ENCODE results near the gene MUC2. TPM values are rescaled to one million over a fixed set of nuclear protein-coding genes. Genes with fewer than 3 reads are reported as not detected.

MUC2 gene
- total RNA-seq, 1 donor from 2014 or later = not detected

DNA sequence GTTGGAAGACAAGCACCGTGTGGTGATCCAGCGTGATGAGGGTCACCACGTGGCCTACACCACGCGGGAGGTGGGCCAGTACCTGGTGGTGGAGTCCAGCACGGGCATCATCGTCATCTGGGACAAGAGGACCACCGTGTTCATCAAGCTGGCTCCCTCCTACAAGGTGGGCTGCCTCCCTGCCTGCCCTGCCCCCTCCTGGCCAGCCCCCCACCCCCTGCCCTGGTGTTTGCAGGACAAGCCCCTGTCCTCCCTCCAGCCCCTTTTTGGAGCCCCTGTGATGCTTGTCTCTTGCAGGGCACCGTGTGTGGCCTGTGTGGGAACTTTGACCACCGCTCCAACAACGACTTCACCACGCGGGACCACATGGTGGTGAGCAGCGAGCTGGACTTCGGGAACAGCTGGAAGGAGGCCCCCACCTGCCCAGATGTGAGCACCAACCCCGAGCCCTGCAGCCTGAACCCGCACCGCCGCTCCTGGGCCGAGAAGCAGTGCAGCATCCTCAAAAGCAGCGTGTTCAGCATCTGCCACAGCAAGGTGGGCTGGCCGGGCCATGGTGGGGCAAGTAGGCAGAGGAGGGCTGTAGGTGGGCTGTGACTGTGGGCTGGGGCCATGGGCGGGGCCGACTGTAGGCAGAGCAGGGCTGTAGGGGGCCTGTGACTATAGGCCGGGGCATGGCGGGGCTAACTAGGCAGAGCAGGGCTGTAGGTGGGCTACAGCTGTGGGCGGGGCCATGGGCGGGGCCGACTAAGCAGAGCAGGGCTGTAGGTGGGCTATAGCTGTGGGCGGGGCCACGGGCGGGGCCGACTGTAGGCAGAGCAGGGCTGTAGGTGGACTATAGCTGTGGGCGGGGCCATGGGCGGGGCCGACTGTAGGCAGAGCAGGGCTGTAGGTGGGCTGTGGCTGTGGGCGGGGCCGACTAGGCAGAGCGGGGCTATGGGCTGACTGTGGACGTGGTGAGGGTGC lies 13.6 kb downstream of the MUC2 start:
- Histone ChIP-seq H3K9me3 (ENCODE audit: insufficient read depth, low read depth, low read length) (peaks cover 9% of the 10 kb centered on the region), H3K27ac (ENCODE audit: low read depth, low read length) (no peak overlapping the region), H3K36me3 (ENCODE audit: insufficient read depth, low read length) (no peaks in the 10 kb centered on the region), H4K20me1 (ENCODE audit: insufficient read depth, low read length) (no peaks in the 10 kb centered on the region), H3K4me3 (ENCODE audit: insufficient read depth, low read depth, low read length) (no peak overlapping the region), H3K9ac (ENCODE audit: low read length) (no peak overlapping the region), H3K4me2 (ENCODE audit: low read length) (no peak overlapping the region), H3K27me3 (ENCODE audit: insufficient read depth, low read length) (no peaks in the 10 kb centered on the region), H3K4me1 (ENCODE audit: insufficient read depth, low read length) (no peaks in the 10 kb centered on the region), H2AFZ (ENCODE audit: low read depth, low read length) (no peak overlapping the region), H3K79me2 (ENCODE audit: insufficient read depth, low read length) (no peaks in the 10 kb centered on the region)
- FAIRE-seq (no peak), DNase-seq (ENCODE audit: low read depth) (no peak)
- Mint-ChIP-seq H3K4me1 (ENCODE audit: low read depth, unreplicated experiment) (no peaks in the 10 kb centered on the region), H3K36me3 (ENCODE audit: low read depth, unreplicated experiment) (no peaks in the 10 kb centered on the region), H3K27ac (ENCODE audit: unreplicated experiment) (no peak overlapping the region), H3K4me3 (ENCODE audit: unreplicated experiment) (no peak overlapping the region), H3K9me3 (ENCODE audit: unreplicated experiment) (no peaks in the 10 kb centered on the region), H3K27me3 (ENCODE audit: low read depth, unreplicated experiment) (peaks cover 5% of the 10 kb centered on the region)
- TF ChIP-seq EZH2 (IDR thresholded peaks at IDR 0.05; ENCODE audit: insufficient read depth, low read length) = no peak
- TF ChIP-seq, protein P1, sequence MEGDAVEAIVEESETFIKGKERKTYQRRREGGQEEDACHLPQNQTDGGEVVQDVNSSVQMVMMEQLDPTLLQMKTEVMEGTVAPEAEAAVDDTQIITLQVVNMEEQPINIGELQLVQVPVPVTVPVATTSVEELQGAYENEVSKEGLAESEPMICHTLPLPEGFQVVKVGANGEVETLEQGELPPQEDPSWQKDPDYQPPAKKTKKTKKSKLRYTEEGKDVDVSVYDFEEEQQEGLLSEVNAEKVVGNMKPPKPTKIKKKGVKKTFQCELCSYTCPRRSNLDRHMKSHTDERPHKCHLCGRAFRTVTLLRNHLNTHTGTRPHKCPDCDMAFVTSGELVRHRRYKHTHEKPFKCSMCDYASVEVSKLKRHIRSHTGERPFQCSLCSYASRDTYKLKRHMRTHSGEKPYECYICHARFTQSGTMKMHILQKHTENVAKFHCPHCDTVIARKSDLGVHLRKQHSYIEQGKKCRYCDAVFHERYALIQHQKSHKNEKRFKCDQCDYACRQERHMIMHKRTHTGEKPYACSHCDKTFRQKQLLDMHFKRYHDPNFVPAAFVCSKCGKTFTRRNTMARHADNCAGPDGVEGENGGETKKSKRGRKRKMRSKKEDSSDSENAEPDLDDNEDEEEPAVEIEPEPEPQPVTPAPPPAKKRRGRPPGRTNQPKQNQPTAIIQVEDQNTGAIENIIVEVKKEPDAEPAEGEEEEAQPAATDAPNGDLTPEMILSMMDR (IDR thresholded peaks at IDR 0.05; ENCODE audit: insufficient read depth, low read depth, low read length) = no peak

DNA sequence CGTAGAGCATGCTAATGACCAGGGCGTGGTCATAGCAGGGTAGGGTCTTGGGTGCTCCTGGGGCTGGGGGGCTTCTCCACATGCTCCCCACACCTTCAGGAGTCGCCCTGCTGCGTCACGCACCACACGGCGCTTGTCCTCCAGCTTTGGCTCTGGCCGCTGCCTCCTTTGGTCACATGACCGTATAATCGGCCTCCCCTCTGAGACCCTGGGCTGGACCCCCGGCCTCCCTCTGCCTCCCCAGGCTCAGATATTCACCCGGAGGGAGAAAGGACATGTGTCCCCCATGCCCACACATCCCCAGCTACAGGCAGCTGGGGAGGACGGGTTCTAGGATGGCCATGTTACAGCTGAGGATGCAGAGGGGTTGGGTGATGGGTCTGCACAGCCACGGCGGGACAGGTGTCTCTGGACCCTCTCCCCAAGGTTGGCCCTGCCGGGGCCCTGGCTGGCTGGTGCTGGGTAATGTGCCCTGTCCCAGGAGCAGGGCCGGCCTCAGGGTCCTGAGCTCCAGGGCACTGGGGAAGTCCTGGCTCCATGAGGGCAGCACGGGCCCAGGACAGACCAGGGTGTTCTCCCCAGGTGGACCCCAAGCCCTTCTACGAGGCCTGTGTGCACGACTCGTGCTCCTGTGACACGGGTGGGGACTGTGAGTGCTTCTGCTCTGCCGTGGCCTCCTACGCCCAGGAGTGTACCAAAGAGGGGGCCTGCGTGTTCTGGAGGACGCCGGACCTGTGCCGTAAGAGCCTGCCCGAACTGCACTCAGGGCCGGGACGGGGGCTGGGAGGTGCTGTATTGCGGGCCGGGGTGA lies 14.5 kb downstream of the MUC2 start:
- Mint-ChIP-seq H3K27ac (ENCODE audit: unreplicated experiment) (no peak overlapping the region), H3K4me3 (ENCODE audit: unreplicated experiment) (no peak overlapping the region), H3K36me3 (ENCODE audit: low read depth, unreplicated experiment) (no peaks in the 10 kb centered on the region), H3K9me3 (ENCODE audit: unreplicated experiment) (no peaks in the 10 kb centered on the region), H3K4me1 (ENCODE audit: low read depth, unreplicated experiment) (no peaks in the 10 kb centered on the region), H3K27me3 (ENCODE audit: low read depth, unreplicated experiment) (peaks cover 10% of the 10 kb centered on the region)
- H3K36me3 ChIP-seq (ENCODE audit: insufficient read depth, low read length) = no peaks in the 10 kb centered on the region
- H2AFZ ChIP-seq (ENCODE audit: low read depth, low read length) = no peak overlapping the region
- no peaks in the 10 kb centered on the region for H3K27me3 ChIP-seq (ENCODE audit: insufficient read depth, low read length)
- H3K4me3 ChIP-seq (ENCODE audit: insufficient read depth, low read depth, low read length) = no peak overlapping the region
- H4K20me1 ChIP-seq (ENCODE audit: insufficient read depth, low read length) = no peaks in the 10 kb centered on the region
- no peak overlapping the region for H3K4me2 ChIP-seq (ENCODE audit: low read length)
- no peak overlapping the region for H3K27ac ChIP-seq (ENCODE audit: low read depth, low read length)
- FAIRE-seq (no peak), DNase-seq (ENCODE audit: low read depth) (no peak)
- TF ChIP-seq EZH2 (IDR thresholded peaks at IDR 0.05; ENCODE audit: insufficient read depth, low read length) = no peak
- TF ChIP-seq, protein P1 (IDR thresholded peaks at IDR 0.05; ENCODE audit: insufficient read depth, low read depth, low read length) = no peak
- no peaks in the 10 kb centered on the region for H3K79me2 ChIP-seq (ENCODE audit: insufficient read depth, low read length)
- H3K9ac ChIP-seq (ENCODE audit: low read length) = no peak overlapping the region
- H3K4me1 ChIP-seq (ENCODE audit: insufficient read depth, low read length) = no peaks in the 10 kb centered on the region
- peaks cover 9% of the 10 kb centered on the region for H3K9me3 ChIP-seq (ENCODE audit: insufficient read depth, low read depth, low read length)

All from astrocyte (in vitro differentiated cells and primary cell).